ENCODE results near the gene ATXN1. TPM values are rescaled to one million over a fixed set of nuclear protein-coding genes. Genes with fewer than 3 reads are reported as not detected.

ATXN1 gene
- polyA plus RNA-seq, 2 of the 4 experiments (the other 2 are of a cell fraction) = 2.9 to 8.3 TPM

- no peak for TF ChIP-seq USF2 (IDR thresholded peaks at IDR 0.05)
Observed at GRCh38 chr6:16570221-16570553, 191.1 kb downstream of the ATXN1 start (continued).

- no peak for FAIRE-seq
Observed at GRCh38 chr6:16568128-16568527, 193.1 kb downstream of the ATXN1 start.

GRCh38 chr6:16567071-16567470 is 194.2 kb downstream of the ATXN1 start:
- H3K27ac ChIP-seq = no peak overlapping the region
- FAIRE-seq (no peak), ATAC-seq (no peak), DNase-seq (ENCODE audit: low read depth in 1 of 2, low spot score in 1 of 2) (no peak)
- no peak overlapping the region for H3K4me2 ChIP-seq
- ChIA-PET POLR2A (no interaction called here), CTCF (interaction anchor here (0.7 kb wide), 1 partner anchor 11 kb away, joined by 3 read pairs; no protein-coding TSS in a partner anchor)
- H3K9me3 ChIP-seq = no peaks in the 10 kb centered on the region
- 96% methylated on average over 1 of the region's 1 CpG for WGBS (ENCODE audit: missing lambda C conversion rate)
- no peak overlapping the region for H3K4me3 ChIP-seq
- 0 out of 3 replicates have a peak, but pooled peaks cover 7% of the 10 kb centered on the region for H3K4me1 ChIP-seq
- TF ChIP-seq HOXA7 (CRISPR knock-in tag; IDR thresholded peaks at IDR 0.05) (no peak), TP53 (CRISPR knock-in tag; IDR thresholded peaks at IDR 0.05) (no peak), POLR2A (IDR thresholded peaks at IDR 0.05; ENCODE audit: low read length) (no peak), ZSCAN20 (CRISPR knock-in tag; IDR thresholded peaks at IDR 0.05) (no peak), KDM5A (IDR thresholded peaks at IDR 0.05) (no peak), POLR2AphosphoS2 (conservative IDR thresholded peaks at IDR 0.05; ENCODE audit: low read length) (no peak), TFCP2L1 (CRISPR knock-in tag; IDR thresholded peaks at IDR 0.05) (no peak), E2F6 (IDR thresholded peaks at IDR 0.05; ENCODE audit: borderline replicate concordance, low read depth) (no peak), BCL3 (IDR thresholded peaks at IDR 0.05) (no peak), REST (IDR thresholded peaks at IDR 0.05) (no peak), SMC3 (IDR thresholded peaks at IDR 0.05) (no peak), EHF (CRISPR knock-in tag; IDR thresholded peaks at IDR 0.05) (no peak), HEYL (CRISPR knock-in tag; IDR thresholded peaks at IDR 0.05) (no peak), CBX8 (IDR thresholded peaks at IDR 0.05) (no peak), RCOR1 (IDR thresholded peaks at IDR 0.05; ENCODE audit: low read depth, low read length) (no peak), ATOH8 (CRISPR knock-in tag; IDR thresholded peaks at IDR 0.05; ENCODE audit: low read depth) (no peak), HDAC2 (IDR thresholded peaks at IDR 0.05) (no peak), HMGXB4 (CRISPR knock-in tag; IDR thresholded peaks at IDR 0.05; ENCODE audit: borderline replicate concordance) (no peak)

More at GRCh38 chr6:16568128-16568527, 193.1 kb downstream of the ATXN1 start:
- no peak for ATAC-seq
- 54% methylated on average over 5 of the region's 5 CpGs for WGBS (ENCODE audit: missing lambda C conversion rate)
- H3K4me1 ChIP-seq = 0 out of 3 replicates have a peak, but pooled peaks cover 7% of the 10 kb centered on the region
- no peaks in the 10 kb centered on the region for H3K9me3 ChIP-seq
- no peak for DNase-seq (ENCODE audit: low read depth in 1 of 2, low spot score in 1 of 2)
- TF ChIP-seq HES2 (IDR thresholded peaks at IDR 0.05) (no peak), CTCF (IDR thresholded peaks at IDR 0.05) (no peak), SMC3 (IDR thresholded peaks at IDR 0.05) (no peak), HOXA7 (CRISPR knock-in tag; IDR thresholded peaks at IDR 0.05) (no peak)
- CTCF ChIA-PET = no interaction called here
- no peak overlapping the region for H3K27ac ChIP-seq
- no peak overlapping the region for H3K4me3 ChIP-seq
- no peak overlapping the region for H3K4me2 ChIP-seq
- POLR2A ChIA-PET = no interaction called here
